CD4-positive, alpha-beta memory T cell (primary cell): ENCODE results near the gene FGD2. TPM values are rescaled to one million over a fixed set of nuclear protein-coding genes. Genes with fewer than 3 reads are reported as not detected.
"Not testable (repeated sequence)": the region's sequence is repeated elsewhere in the genome, so short reads cannot be mapped to it uniquely, and the experiment has no call there.

Source experiments
- CTCF ChIA-PET: fragments of 350-600 bp; sonication (Branson Sonifier 250); formaldehyde crosslinking; loops from one replicate; lab custom pipeline; 2021; ENCODE audit warnings: inconsistent platforms; ENCODE audit not compliant: partially characterized antibody; lab: Charles Lee
- POLR2A ChIA-PET: fragments of 350-600 bp; sonication (Branson Sonifier 250); formaldehyde crosslinking; loops from one replicate; lab custom pipeline; 2021; ENCODE audit not compliant: partially characterized antibody; lab: Charles Lee
- DNase-seq, 5 donors: peaks; one replicate each; pipeline versions ENCODE4 v3.0.0 to v3.0.0-alpha.2; 2020 to 2022; ENCODE audit warnings: mixed read lengths in 1 of 5
- H3K27ac ChIP-seq: one replicate; pipeline ENCODE4 v1.7.0; 2013; ENCODE audit warnings: low read depth, low read length
- H3K27me3 ChIP-seq: 2 replicates; pipeline ENCODE4 v1.7.0; 2013; ENCODE audit warnings: mild to moderate bottlenecking, low read length, moderate library complexity; ENCODE audit not compliant: insufficient read depth
- H3K36me3 ChIP-seq: 2 replicates; pipeline ENCODE4 v1.7.0; 2013; ENCODE audit warnings: mild to moderate bottlenecking, low read length, moderate library complexity; ENCODE audit not compliant: insufficient read depth
- H3K4me1 ChIP-seq: 2 replicates; pipeline ENCODE4 v1.7.0; 2013; ENCODE audit warnings: mild to moderate bottlenecking, low read length, moderate library complexity; ENCODE audit not compliant: insufficient read depth
- H3K4me3 ChIP-seq, 2 donors: one replicate each; pipeline ENCODE4 v1.7.0; 2013; ENCODE audit warnings: low read length in 2 of 2, mild to moderate bottlenecking in 1 of 2
- H3K9me3 ChIP-seq, 2 donors: one replicate each; pipeline ENCODE4 v1.7.0; 2013; ENCODE audit warnings: low read length in 2 of 2, control low read depth in 1 of 2; ENCODE audit not compliant: control insufficient read depth in 1 of 2
- H3K27ac Mint-ChIP-seq, 7 donors: one replicate each; pipeline ENCODE4 v1.8.0; 2020 to 2021; ENCODE audit warnings: mixed read lengths in 7 of 7, mild to moderate bottlenecking in 6 of 7, inconsistent platforms in 3 of 7, moderate library complexity in 3 of 7
- H3K27me3 Mint-ChIP-seq, 2 donors: one replicate each; pipeline ENCODE4 v1.8.0; 2020 to 2021; ENCODE audit warnings: mixed read lengths in 2 of 2
- H3K36me3 Mint-ChIP-seq, 2 donors: one replicate each; pipeline ENCODE4 v1.8.0; 2020 to 2021; ENCODE audit warnings: mixed read lengths in 2 of 2, inconsistent platforms in 1 of 2, mild to moderate bottlenecking in 1 of 2
- H3K4me1 Mint-ChIP-seq, 4 donors: one replicate each; pipeline ENCODE4 v1.8.0; 2020 to 2021; ENCODE audit warnings: mixed read lengths in 4 of 4, mild to moderate bottlenecking in 1 of 4
- H3K4me3 Mint-ChIP-seq, 8 donors: one replicate each; pipeline ENCODE4 v1.8.0; 2020 to 2021; ENCODE audit warnings: mixed read lengths in 8 of 8, mild to moderate bottlenecking in 7 of 8, moderate library complexity in 6 of 8, inconsistent platforms in 3 of 8
- H3K9me3 Mint-ChIP-seq, 8 donors: one replicate each; pipeline ENCODE4 v1.8.0; 2020 to 2021; ENCODE audit warnings: mixed read lengths in 8 of 8, mild to moderate bottlenecking in 5 of 8, inconsistent platforms in 3 of 8, moderate library complexity in 1 of 8
- intact Hi-C: fragments of 100-400 bp; cut with micrococcal nuclease; formaldehyde crosslinking; loops from one replicate; pipeline ENCODE4 v1.15.1; 2023
- polyA plus RNA-seq, 2 donors: library from polyadenylated mRNA; unstranded; fragments of 300-500 nt; fragmentation: Illumina TruSeq; gene quantifications; one replicate each; pipeline ENCODE4 v1.2.3, GENCODE V29; 2021
- total RNA-seq, 2 experiments: library from RNA; stranded (reverse); gene quantifications; one replicate each; pipeline ENCODE4 v1.2.3, GENCODE V29; 2021

Gene FGD2
- total and polyA plus RNA-seq, 4 experiments from 2014 or later = 0.11 to 1.5 (median 1.4) TPM; not detected in 1

DNA sequence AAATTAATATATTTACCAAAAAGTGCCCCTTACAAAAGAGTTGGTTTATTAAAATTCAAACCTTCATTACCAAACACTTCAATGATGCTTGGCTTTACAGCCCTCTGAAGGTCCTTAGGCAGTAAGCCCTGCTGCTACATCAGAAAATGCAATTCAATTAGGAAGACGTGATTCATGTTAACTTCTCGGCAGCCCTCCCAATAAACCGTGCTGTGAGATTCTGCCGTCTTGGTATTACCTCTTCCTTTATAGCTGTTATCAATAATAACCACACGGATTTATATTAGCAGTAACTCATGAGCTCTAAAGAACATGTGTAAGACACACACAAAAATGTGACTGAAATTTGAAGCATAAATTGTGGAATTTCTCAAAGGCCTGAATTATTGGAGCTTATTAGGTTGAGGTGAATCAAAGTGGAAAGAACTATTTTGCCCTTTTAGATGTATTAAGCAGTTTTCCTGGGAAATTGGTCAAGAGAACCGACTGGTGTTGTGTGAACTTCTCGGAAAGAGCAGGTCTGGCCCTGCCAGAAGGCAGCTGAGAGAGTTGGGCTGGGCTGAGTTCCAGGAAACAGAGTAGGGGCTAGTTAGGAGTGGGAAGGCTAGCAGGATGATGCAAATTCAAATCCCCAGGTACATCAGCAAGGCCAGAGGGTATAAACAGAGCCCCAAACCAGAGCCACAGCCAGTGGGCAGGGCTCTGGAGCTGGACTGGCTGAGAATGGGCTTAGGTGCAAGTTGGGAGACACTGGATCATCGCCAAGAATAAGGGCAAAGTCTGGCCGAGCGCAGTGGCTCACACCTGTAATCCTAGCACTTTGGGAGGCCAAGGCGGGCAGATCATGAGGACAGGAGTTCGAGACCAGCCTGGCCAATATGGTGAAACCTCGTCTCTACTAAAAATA is 33.1 kb downstream of the FGD2 start:
- peak overlapping the region in 1 of 7 donors; percentile 60 for H3K27ac Mint-ChIP-seq
- H3K4me3 Mint-ChIP-seq = no peak overlapping the region

GRCh38 chr6:37039958-37040357 is 34.5 kb downstream of the FGD2 start:
- DNase-seq = no peak
- Mint-ChIP-seq H3K4me3 (no peak overlapping the region), H3K9me3 (no peaks in the 10 kb centered on the region), H3K4me1 (peaks cover 8 to 12% (median 9%) of the 10 kb centered on the region in 4 donors), H3K27me3 (no peaks in the 10 kb centered on the region), H3K36me3 (no peaks in the 10 kb centered on the region), H3K27ac (no peak overlapping the region)
- Histone ChIP-seq H3K27me3 (no peaks in the 10 kb centered on the region), H3K27ac (no peak overlapping the region), H3K36me3 (no peaks in the 10 kb centered on the region), H3K9me3 (no peaks in the 10 kb centered on the region), H3K4me3 (no peak overlapping the region), H3K4me1 (peaks cover 7% of the 10 kb centered on the region)
- ChIA-PET CTCF (interaction anchor here (2.4 to 3.4 kb wide), 2 partner anchors 11 kb away, joined by 12 read pairs; no protein-coding TSS in a partner anchor), POLR2A (interaction anchor here (3.3 kb wide), 1 partner anchor 131 kb away, joined by 8 read pairs; no protein-coding TSS in a partner anchor)
- intact Hi-C loops = no loop called here

More for the DNA sequence above, 33.1 kb downstream of the FGD2 start:
- intact Hi-C loops = no loop called here
- Mint-ChIP-seq H3K4me1 (peaks cover 11 to 14% (median 13%) of the 10 kb centered on the region in 4 donors), H3K27me3 (no peaks in the 10 kb centered on the region), H3K36me3 (no peaks in the 10 kb centered on the region), H3K9me3 (peaks cover 0 to 1% (median 0%) of the 10 kb centered on the region in 8 donors)
- Histone ChIP-seq H3K4me1 (peaks cover 7% of the 10 kb centered on the region), H3K4me3 (no peak overlapping the region), H3K27ac (no peak overlapping the region), H3K36me3 (no peaks in the 10 kb centered on the region), H3K9me3 (no peaks in the 10 kb centered on the region), H3K27me3 (no peaks in the 10 kb centered on the region)
- POLR2A ChIA-PET = interaction anchor here (3.3 kb wide), 1 partner anchor 133 kb away, joined by 8 read pairs; no protein-coding TSS in a partner anchor
- CTCF ChIA-PET = interaction anchor here (0.9 to 3.4 kb wide), 4 partner anchors 9 to 20 kb away, joined by 4 to 12 read pairs (median 5); no protein-coding TSS in a partner anchor
- DNase-seq = no peak

DNA sequence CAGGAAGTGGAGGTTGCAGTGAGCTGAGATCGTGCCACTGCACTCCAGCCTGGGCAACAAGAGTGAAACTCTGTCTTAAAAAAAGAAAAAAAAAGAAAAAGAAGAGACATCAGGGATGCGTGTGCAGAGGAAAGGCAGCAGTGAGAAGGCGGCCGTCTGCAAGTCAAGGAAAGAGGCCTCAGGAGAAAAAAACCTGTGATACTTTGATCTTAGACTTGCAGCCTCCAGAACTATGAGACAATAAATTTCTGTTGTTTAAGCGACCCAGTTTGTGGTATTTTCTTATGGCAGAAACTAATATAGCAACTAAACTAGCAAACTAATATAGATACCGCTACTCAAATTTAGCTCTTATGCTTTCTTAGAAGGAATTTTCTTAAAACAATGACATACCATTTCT is 36.1 kb downstream of the FGD2 start:
- peaks cover 20% of the 10 kb centered on the region for H3K4me1 ChIP-seq
- Mint-ChIP-seq H3K4me1 (peaks cover 15 to 25% (median 20%) of the 10 kb centered on the region in 4 donors), H3K36me3 (no peaks in the 10 kb centered on the region), H3K27me3 (no peaks in the 10 kb centered on the region), H3K4me3 (peak overlapping the region in 1 of 8 donors; percentile 17), H3K9me3 (no peaks in the 10 kb centered on the region), H3K27ac (peak overlapping the region in 6 of 7 donors; percentile 23 to 57 (median 42))
- DNase-seq = no peak
- POLR2A ChIA-PET = no interaction called here
- intact Hi-C loops = no loop called here
- H3K27me3 ChIP-seq = no peaks in the 10 kb centered on the region
- CTCF ChIA-PET = interaction anchor here (1.2 to 2.4 kb wide), 2 partner anchors 10 to 23 kb away, joined by 3 to 12 read pairs; no protein-coding TSS in a partner anchor
- H3K4me3 ChIP-seq = no peak overlapping the region
- H3K27ac ChIP-seq = no peak overlapping the region
- H3K36me3 ChIP-seq = no peaks in the 10 kb centered on the region
- H3K9me3 ChIP-seq = no peaks in the 10 kb centered on the region

- Histone ChIP-seq H3K9me3 (no peaks in the 10 kb centered on the region), H3K36me3 (no peaks in the 10 kb centered on the region), H3K4me3 (no peak overlapping the region), H3K27ac (no peak overlapping the region), H3K27me3 (no peaks in the 10 kb centered on the region), H3K4me1 (peaks cover 26% of the 10 kb centered on the region)
- Mint-ChIP-seq H3K36me3 (no peaks in the 10 kb centered on the region), H3K27ac (peak overlapping the region in 3 of 7 donors; percentile 13 to 36 (median 36)), H3K4me1 (peaks cover 17 to 31% (median 26%) of the 10 kb centered on the region in 4 donors), H3K9me3 (no peaks in the 10 kb centered on the region), H3K4me3 (no peak overlapping the region), H3K27me3 (no peaks in the 10 kb centered on the region)
- intact Hi-C loops = no loop called here
- no peak for DNase-seq
- CTCF ChIA-PET = interaction anchor here (2.4 kb wide), 1 partner anchor 9 kb away, joined by 12 read pairs; no protein-coding TSS in a partner anchor
- POLR2A ChIA-PET = no interaction called here
Measured at GRCh38 chr6:37042150-37042549, 36.7 kb downstream of the FGD2 start.

- DNase-seq, H3K9me3 Mint-ChIP-seq, intact Hi-C loops, H3K36me3 Mint-ChIP-seq, H3K4me3 Mint-ChIP-seq, H3K27me3 Mint-ChIP-seq, H3K4me3 ChIP-seq, H3K36me3 ChIP-seq, H3K9me3 ChIP-seq, H3K27me3 ChIP-seq, H3K27ac ChIP-seq: not testable (repeated sequence)
- H3K4me1 ChIP-seq = peaks cover 35% of the 10 kb centered on the region
- ChIA-PET POLR2A (interaction anchor here (13.6 kb wide), 1 partner anchor 130 kb away, joined by 386 read pairs; the partner anchor contains the start of gene PIM1), CTCF (interaction anchor here (4.8 kb wide), 1 partner anchor 14 kb away, joined by 36 read pairs; no protein-coding TSS in a partner anchor)
- Mint-ChIP-seq H3K27ac (peak overlapping the region in 1 of 7 donors; percentile 5), H3K4me1 (peaks cover 24 to 40% (median 35%) of the 10 kb centered on the region in 4 donors)
Measured at GRCh38 chr6:37043091-37043490, 37.6 kb downstream of the FGD2 start.

DNA sequence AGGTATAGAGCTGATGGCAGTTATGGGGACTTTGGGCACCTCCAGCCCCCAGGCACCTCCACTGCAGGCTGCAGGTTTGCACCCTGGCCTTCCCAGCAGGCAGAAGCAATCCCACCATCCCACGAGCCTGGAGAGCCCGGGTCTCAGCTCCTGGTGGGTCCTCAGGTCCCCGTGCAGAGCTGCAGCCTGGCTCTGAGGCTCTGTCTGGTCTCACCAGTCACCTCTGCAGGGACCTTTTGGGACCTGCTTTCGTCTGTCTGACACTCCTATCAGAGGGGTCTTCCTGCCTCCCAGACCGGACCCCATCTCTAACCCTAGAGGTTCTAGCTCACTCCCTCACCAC is 41.9 kb downstream of the FGD2 start:
- peak overlapping the region in 7 of 8 donors; percentile 15 to 80 (median 68) for H3K4me3 Mint-ChIP-seq
- POLR2A ChIA-PET = interaction anchor here (0.5 to 13.6 kb wide), 6 partner anchors 18 to 161 kb away, joined by 3 to 386 read pairs (median 32); partner anchors contain the start of gene PIM1

More for the DNA sequence above, 41.9 kb downstream of the FGD2 start:
- intact Hi-C loops = loop anchor here (5.0 kb wide), 1 partner anchor 60 kb away; the partner anchor contains the start of gene MTCH1
- H3K9me3 Mint-ChIP-seq = no peaks in the 10 kb centered on the region
- no peak for DNase-seq
- CTCF ChIA-PET = interaction anchor here (0.8 to 14.7 kb wide), 6 partner anchors 10 to 162 kb away, joined by 3 to 285 read pairs (median 28); partner anchors contain the start of gene PIM1
- peak overlapping the region; percentile 76 to 97 (median 90) for H3K27ac Mint-ChIP-seq
- H3K4me3 ChIP-seq = no peak overlapping the region
- no peaks in the 10 kb centered on the region for H3K9me3 ChIP-seq
- peaks cover 70% of the 10 kb centered on the region for H3K4me1 ChIP-seq
- peaks cover 47 to 73% (median 64%) of the 10 kb centered on the region in 4 donors for H3K4me1 Mint-ChIP-seq
- no peaks in the 10 kb centered on the region for H3K27me3 Mint-ChIP-seq
- peak overlapping the region; percentile 28 for H3K27ac ChIP-seq
- H3K27me3 ChIP-seq = no peaks in the 10 kb centered on the region
- no peaks in the 10 kb centered on the region for H3K36me3 ChIP-seq
- H3K36me3 Mint-ChIP-seq = no peaks in the 10 kb centered on the region
